ENCODE measurements around the gene BACH1.

BACH1 gene

GRCh38 chr21:29378832-29379231, 80.1 kb downstream of the BACH1 start:
- Histone ChIP-seq H3K79me2 (ENCODE audit: control insufficient read depth, low read length) (no peaks in the 10 kb centered on the region), H3K36me3 (ENCODE audit: control insufficient read depth, low read length) (no peaks in the 10 kb centered on the region), H3K4me2 (ENCODE audit: low read length) (no peak overlapping the region), H3K4me3 (ENCODE audit: low read length) (no peak overlapping the region), H3K27me3 (ENCODE audit: control insufficient read depth, low read length) (no peaks in the 10 kb centered on the region), H3K9me2 (replicated peaks; ENCODE audit: control insufficient read depth, low read length) (no peaks in the 10 kb centered on the region), H3F3A (ENCODE audit: control insufficient read depth, insufficient read depth) (no peaks in the 10 kb centered on the region), H3K9me3 (ENCODE audit: control insufficient read depth, insufficient read depth, low read length) (no peaks in the 10 kb centered on the region), H4K20me1 (ENCODE audit: control insufficient read depth, insufficient read depth, low read depth, low read length) (no peaks in the 10 kb centered on the region), H3K27ac (ENCODE audit: low read depth, low read length) (no peak overlapping the region), H3K4me1 (ENCODE audit: control insufficient read depth, low read length) (peaks cover 3% of the 10 kb centered on the region; the same call in 1 of the 2 replicates)
- TF ChIP-seq EZH2phosphoT487 (IDR thresholded peaks at IDR 0.05; ENCODE audit: borderline replicate concordance, low read length) (no peak), CTCF (IDR thresholded peaks at IDR 0.05; ENCODE audit: low read depth, low read length, poor library complexity, severe bottlenecking) (no peak)

DNA sequence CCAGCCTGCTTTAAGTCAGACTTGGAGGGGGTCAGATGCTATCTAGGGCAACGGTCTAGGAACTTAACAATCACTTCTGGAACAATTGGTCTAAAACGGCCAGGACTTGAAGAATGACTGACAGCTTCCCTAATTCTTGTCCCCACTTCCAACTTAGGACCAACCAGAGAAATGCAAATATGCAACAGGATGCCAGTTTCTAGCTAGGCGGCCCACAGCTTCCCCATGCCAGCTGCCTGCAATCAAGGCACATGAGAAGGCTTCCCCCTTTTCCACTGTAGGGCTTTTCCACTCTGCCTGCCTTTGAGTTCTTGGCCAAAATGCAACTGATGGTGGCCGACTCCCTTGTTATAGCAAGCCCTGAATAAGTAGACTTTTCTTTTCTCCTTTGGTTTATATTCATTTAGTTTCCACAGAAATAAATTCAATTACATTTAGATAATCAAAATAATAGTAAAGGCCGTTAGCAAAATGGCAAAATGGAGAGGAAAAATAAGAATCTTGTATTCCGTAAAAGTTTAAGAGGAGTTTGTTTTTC, 80.9 kb downstream of the BACH1 start:
- Histone ChIP-seq H3K27ac (ENCODE audit: low read depth, low read length) (no peak overlapping the region), H3K9me2 (replicated peaks; ENCODE audit: control insufficient read depth, low read length) (no peaks in the 10 kb centered on the region), H3F3A (ENCODE audit: control insufficient read depth, insufficient read depth) (no peaks in the 10 kb centered on the region), H3K4me2 (ENCODE audit: low read length) (no peak overlapping the region), H3K36me3 (ENCODE audit: control insufficient read depth, low read length) (no peaks in the 10 kb centered on the region), H3K4me1 (ENCODE audit: control insufficient read depth, low read length) (peaks cover 3% of the 10 kb centered on the region; the same call in 1 of the 2 replicates), H3K9me3 (ENCODE audit: control insufficient read depth, insufficient read depth, low read length) (no peaks in the 10 kb centered on the region), H3K27me3 (ENCODE audit: control insufficient read depth, low read length) (no peaks in the 10 kb centered on the region), H4K20me1 (ENCODE audit: control insufficient read depth, insufficient read depth, low read depth, low read length) (no peaks in the 10 kb centered on the region), H3K79me2 (ENCODE audit: control insufficient read depth, low read length) (no peaks in the 10 kb centered on the region), H3K4me3 (ENCODE audit: low read length) (no peak overlapping the region)
- TF ChIP-seq CTCF (IDR thresholded peaks at IDR 0.05; ENCODE audit: low read depth, low read length, poor library complexity, severe bottlenecking), result no peak
- TF ChIP-seq EZH2phosphoT487 (IDR thresholded peaks at IDR 0.05; ENCODE audit: borderline replicate concordance, low read length), result no peak

DNA sequence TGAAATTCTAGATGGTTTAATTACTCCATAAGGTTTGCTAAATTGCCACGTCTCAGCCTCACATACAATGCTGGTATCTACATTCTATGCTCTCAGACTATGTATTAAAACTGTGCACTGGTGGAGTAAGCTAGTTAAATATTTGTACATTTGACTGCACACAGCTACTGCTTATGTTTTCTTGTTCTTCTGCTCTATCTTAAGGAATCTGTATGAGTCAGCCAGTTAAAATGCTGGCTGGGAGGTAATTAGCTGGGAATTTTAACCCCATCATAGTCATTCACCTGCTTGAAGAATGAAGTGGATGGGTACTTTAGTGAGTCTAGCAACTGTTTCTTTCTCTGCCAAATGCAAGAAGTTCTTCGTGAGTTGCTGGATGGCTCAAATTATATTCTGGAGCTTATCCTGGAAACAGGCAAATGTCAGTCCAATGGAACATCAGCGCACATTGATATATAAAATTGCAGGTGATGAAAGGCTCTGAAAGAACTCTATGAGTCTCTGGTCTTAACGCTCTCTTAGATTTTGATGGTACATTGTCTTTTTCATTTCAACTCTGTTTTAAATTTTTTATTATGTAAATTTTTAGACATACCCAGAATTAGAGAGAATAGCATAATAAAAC, 83.4 kb downstream of the BACH1 start:
- no peak for TF ChIP-seq EZH2phosphoT487 (IDR thresholded peaks at IDR 0.05; ENCODE audit: borderline replicate concordance, low read length)
- TF ChIP-seq CTCF (IDR thresholded peaks at IDR 0.05; ENCODE audit: low read depth, low read length, poor library complexity, severe bottlenecking), result no peak
- no peaks in the 10 kb centered on the region for H4K20me1 ChIP-seq (ENCODE audit: control insufficient read depth, insufficient read depth, low read depth, low read length)
- H3K4me2 ChIP-seq (ENCODE audit: low read length), result no peak overlapping the region
- H3K79me2 ChIP-seq (ENCODE audit: control insufficient read depth, low read length), result no peaks in the 10 kb centered on the region
- H3K27ac ChIP-seq (ENCODE audit: low read depth, low read length), result no peak overlapping the region
- no peaks in the 10 kb centered on the region for H3K9me2 ChIP-seq (replicated peaks; ENCODE audit: control insufficient read depth, low read length)
- H3K9me3 ChIP-seq (ENCODE audit: control insufficient read depth, insufficient read depth, low read length), result no peaks in the 10 kb centered on the region
- H3K36me3 ChIP-seq (ENCODE audit: control insufficient read depth, low read length), result no peaks in the 10 kb centered on the region
- no peak overlapping the region for H3K4me3 ChIP-seq (ENCODE audit: low read length)
- H3K27me3 ChIP-seq (ENCODE audit: control insufficient read depth, low read length), result no peaks in the 10 kb centered on the region
- no peaks in the 10 kb centered on the region for H3F3A ChIP-seq (ENCODE audit: control insufficient read depth, insufficient read depth)
- H3K4me1 ChIP-seq (ENCODE audit: control insufficient read depth, low read length), result no peaks in the 10 kb centered on the region
